Stimulated activated CD4-positive, alpha-beta T cell treated with anti-CD3 and anti-CD28 coated beads, Interleukin-1b, Interleukin-23, amount 100 ng/mL, for 48 hours (primary cell): ENCODE measurements around the gene KRT83.

Experiments
- DNase-seq: peaks from one replicate; pipeline ENCODE4 v3.0.0-alpha.2; 2020

The KRT83 gene

DNA sequence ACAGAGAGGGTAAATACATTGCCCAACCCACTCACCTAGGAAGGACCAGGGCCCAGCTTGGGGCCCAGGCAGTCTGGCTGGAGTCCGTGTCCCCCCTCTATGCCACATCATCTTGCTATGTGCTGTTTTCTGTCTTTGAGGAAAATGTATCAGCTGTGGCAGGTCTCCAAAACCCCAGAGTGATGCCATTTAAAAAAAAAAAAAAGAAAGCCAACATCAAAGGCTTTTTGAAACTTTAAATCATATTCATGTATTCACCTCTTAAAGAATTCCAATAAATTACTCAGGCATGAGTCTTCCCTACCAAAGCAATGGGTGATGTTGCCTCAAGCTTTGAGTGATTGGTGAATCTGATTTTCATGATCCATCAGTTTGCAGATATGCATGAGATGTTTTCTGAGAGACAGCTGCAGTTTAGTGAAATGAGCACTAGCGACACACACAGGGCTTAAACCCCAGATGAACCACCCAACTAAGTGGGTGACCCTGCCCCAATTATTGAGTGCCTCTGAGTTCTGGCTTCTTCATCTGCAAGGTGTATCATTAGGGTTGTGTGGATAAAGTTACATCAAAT, 35.9 kb downstream of the KRT83 start:
- no peak for DNase-seq

- no peak for DNase-seq
Observed at GRCh38 chr12:52284562-52285171, 36.5 kb downstream of the KRT83 start.

DNA sequence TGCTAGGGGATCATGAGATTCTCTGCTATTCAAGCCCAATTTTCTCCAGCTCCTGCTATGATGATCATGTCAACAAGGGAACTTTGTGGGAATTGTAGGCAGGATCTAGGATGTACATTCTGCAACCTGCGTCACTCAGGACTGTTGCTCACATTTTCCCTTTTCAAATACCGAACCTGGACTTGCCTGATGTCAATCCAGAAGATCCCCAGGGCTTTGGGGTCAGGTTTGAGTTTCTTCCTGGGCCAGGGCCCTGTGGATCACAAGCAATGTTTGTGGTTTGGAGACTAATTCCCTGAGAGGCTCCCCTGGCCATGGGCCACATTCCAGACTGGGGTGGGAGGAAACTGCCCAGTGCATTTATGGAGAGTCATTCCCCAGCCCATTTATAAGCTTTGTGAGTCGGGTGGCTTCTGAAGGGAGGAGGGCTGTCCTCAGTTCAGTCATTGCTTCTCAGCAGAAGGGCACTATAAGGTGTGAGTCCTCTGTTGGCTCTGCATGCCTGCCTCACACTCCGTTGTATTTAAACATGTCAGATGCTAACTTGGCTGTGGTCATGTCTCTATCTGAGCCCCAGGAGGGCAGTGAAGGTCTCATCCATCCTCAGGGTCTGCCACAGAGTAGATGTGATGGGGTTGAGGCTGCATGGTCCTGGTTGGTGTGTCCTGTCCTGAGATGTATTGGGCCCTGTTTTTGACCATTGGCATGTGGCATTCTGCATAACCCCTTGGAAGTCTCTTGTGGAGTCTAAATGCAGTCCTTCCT, 40.2 kb downstream of the KRT83 start:
- no peak for DNase-seq

GRCh38 chr12:52280319-52280795, 40.8 kb downstream of the KRT83 start:
- no peak for DNase-seq

DNA sequence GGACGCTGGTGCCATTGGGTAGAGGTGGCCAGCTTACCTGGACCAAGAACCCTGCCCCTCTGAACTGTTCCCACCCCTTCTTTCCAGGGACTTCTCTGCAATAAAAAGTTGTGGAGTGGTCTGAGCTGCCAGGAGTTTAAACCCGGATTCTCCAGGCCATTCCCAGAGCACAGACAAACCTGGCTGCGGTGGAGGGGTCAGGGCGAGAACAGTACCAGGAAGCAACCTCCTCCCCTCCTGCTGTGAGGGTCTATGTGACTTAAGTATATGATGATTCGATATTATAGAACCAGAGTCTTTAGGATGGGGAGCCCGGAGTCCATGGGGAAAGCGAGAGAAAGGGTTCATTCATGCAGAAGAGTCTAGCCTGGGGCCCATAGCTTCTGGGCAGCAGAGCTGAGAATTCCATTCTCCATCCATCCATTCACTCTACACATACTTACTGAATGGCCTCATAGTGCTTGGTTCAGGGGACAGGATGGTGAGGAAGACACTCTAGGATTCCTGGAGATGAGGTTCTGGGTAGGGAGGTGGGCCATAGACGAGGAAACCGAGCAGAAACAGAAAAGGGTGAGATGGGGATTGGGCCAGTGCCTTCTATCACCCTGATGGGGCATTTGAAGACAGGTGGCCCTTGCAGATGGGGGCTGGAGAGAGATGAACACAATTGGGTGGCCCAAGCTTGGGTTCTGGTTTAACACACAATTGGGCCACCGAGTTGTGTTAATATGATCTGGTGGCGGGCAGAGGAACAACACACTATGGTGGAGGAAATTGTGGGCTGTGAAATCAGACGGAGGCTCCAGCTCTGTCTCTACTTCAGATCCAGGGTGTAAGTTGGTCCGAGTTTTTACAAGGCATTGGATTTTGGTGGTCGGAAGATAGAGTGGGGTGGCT, 41.5 kb downstream of the KRT83 start:
- DNase-seq, result no peak

GRCh38 chr12:52278575-52279421, 42.4 kb downstream of the KRT83 start:
- DNase-seq, result peak; percentile 64

DNA sequence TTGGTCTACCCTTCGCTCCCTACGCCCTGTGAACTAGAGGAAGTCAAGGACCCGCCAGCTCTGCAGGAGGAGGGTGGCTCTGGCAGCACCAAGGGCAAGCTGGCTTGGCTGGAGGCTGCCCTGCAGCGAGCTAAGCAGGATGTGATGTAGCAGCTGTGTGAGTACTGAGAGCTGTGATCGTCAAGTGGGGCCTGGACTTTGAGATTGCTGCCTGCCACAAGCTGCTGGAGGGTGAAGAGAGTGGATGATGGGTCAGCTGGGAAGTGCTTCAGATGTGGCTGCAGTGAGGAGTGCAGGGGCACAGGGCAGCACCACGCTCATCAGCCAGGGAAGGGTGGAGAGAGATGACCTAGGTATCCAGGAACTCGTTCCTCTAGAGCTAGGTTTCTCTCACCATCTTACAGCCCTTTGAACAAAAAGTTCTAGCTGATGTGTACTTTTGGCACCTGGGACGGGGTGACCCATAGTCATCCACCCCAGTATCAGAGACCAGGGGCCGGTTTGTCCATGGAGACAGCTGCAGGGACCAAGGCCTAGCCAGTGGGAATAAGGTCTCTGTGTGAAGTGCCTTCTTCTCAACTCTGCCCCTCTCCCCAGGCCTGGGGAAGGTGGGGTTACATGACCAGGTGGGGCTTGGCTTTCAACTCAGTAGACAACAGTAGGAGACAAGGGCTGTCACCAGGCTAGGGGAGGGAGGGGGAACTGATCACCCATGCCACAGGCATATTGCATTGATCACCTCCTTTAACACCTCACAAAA, 43.5 kb downstream of the KRT83 start:
- DNase-seq, result no peak

DNA sequence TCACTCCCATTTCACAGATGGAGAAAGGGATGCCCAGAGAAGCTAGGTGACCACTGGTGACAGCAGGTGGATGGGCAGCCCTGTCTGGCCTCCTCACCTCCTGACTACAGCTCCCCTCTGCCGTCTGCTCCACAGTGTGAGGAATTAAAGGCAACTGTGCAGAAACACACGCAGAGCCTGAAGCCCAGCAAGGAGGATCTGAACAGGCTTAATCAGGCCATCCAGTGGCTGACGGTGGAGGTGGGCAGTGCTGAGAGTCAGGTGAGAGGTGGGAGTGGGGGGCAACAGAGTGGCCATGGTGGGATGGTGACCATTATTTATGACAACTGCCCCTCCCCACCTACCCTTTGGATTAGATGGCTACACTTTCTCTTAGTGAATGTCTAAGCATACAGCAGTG, 45.5 kb downstream of the KRT83 start:
- no peak for DNase-seq

- DNase-seq, result no peak
Observed at GRCh38 chr12:52274521-52275120, 46.6 kb downstream of the KRT83 start, which contains the start of gene KRT86. Gene KRT86 (plus strand): TSS chr12:52274645. CDS start chr12:52301917, 27,272 bp downstream.

GRCh38 chr12:52271158-52271557, 50.0 kb downstream of the KRT83 start:
- no peak for DNase-seq

- no peak for DNase-seq
Observed at GRCh38 chr12:52270541-52271070, 50.6 kb downstream of the KRT83 start.

GRCh38 chr12:52268212-52268611, 53.0 kb downstream of the KRT83 start:
- DNase-seq, result no peak

- DNase-seq, result no peak
Observed at GRCh38 chr12:52267699-52268098, 53.5 kb downstream of the KRT83 start.

DNA sequence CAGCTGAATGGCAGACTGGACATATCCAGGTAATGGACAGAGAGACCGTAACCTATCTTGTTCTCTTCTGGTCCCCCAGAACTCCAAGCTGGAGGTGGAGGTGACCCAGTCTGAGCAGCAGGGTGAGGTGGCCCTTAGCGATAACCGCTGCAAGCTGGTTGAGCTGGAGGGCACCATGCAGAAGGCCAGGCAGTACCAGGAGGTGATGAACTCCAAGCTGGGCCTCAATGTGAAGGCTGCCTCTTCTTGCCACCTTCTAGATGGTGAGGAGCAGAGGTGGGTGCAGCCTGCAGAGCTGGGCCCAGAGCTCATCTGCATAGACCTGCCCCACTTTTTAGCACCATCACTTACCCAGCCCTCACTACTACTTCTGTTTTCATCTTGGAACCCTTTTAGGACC, 53.9 kb downstream of the KRT83 start:
- DNase-seq, result no peak

DNA sequence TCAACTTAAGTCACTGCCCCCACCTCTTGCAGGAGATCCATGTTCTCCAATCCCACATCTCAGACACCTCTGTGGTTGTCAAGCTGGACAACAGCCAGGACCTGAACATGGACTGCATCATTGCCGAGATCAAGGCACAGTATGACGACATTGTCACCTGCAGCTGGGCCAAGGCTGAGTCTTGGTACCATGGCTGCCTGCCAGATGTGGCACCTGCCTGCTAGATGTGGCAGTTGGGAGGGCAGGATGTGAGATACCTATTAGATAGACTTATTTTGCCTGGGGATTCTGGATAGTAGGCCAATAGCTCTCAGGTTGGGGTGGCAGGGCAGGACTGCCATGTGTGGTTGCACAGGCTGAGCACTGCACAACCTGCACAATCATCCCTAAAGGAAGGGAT, 54.7 kb downstream of the KRT83 start:
- no peak for DNase-seq

- DNase-seq, result no peak
Observed at GRCh38 chr12:52264435-52264825, 56.8 kb downstream of the KRT83 start.
